NCI-H526 (cell line): ENCODE measurements around the gene ERICH6B.
A peak's percentile ranks its signal among the peaks of the same experiment; 100 is the strongest.

Experiments used
- DNase-seq, 2 experiments: peaks; one replicate each; lab custom pipeline; 2025; lab: John Stamatoyannopoulos, UW

ERICH6B gene

DNA sequence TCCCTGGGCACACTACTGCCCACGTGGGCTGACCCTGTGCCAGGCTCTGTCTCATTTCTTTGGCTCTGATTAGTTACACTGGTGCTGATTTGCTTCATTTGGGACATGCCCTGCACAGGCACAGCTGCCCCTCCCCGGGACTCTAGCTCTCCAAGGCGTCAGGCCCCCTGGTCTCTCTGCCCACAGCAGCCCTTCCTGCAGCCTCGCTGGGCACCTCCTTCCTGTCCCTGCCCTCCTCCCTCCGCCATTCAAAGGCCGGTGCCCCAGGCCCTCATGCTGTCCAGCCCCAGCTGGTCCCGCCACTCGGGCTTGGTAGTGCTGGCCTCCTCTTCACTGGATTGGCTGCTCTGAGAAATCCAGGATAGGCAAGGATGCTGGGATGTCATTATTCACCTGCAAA, 73.1 kb downstream of the ERICH6B start:
- no peak for DNase-seq

DNA sequence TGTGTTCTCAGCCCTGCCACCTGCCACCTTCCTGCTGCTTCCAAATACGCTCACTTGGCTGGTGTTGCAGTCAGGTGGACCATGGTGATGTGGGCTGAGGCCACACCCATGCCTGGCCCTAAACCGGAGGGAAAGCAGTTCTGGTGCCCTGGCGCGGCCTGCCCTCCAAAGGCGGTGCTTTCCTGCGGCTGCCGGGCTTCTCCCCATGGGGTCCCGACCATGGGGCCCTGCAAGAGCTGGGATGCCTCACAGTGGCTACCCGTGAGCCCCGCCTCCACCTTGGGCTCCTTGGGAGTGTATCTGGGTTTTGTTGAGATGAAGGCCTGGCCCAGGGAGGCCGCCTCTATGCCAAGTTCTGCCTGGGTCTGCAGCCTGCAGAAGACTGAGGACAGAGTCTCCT, 73.7 kb downstream of the ERICH6B start:
- no peak for DNase-seq

DNA sequence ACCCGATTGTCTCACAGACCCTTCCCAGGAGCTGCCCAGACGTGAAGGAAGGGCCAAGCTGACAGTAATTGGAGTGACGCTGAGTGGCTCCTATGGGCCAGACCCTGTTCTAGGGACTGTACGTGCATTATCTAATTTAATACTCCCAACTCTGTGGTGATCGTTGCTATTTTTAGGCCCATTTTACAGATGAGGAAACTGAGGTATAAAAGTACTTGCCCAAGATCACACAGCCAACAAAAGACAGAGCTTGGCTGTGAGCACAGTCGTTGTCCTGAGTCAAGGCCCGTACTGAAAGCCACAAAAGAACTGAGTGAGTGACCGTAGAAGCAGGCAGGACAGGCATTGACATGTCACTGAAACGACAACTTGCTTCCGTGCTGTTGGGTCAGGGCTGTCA, 74.7 kb downstream of the ERICH6B start:
- no peak for DNase-seq

DNA sequence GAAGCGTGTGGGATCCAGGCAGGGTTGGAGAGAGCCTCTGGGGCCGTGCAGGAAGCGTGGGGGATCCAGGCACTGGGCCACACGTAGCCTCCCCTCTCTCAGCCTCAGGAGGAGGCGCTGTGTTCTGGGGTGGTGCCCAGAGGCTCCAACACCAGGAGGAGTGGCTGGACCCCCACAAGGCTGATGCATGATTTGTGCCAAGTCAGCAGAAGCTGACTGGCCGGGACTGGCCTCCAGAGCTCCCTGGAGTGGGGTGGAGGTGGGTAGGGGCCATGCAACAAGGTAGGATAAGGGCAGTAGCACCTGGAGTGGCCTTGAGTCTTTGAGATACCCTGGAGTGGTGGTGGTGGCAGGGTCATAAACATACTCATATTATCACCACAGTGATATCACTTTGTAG, 75.3 kb downstream of the ERICH6B start:
- DNase-seq, result no peak

DNA sequence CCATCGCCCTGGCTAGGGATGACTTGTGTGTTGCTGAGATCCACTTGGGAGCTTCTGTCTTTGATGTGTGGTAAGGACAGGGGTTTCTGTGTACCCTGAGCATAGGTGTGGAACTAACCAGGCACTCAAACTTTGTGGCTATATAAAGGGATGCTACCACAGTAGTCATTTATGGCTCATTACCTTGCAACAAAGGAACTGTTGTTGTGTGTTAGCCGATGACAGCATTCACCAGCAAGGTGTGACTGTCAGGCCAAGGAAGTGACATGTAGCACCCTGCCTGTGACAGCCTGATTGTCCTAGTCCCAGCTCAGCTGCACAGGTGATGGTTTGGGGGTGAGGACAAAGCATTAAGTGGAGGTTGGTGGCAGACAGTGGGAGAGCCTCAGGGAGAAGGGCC, 77.2 kb downstream of the ERICH6B start:
- DNase-seq, result peak; percentile 81

DNA sequence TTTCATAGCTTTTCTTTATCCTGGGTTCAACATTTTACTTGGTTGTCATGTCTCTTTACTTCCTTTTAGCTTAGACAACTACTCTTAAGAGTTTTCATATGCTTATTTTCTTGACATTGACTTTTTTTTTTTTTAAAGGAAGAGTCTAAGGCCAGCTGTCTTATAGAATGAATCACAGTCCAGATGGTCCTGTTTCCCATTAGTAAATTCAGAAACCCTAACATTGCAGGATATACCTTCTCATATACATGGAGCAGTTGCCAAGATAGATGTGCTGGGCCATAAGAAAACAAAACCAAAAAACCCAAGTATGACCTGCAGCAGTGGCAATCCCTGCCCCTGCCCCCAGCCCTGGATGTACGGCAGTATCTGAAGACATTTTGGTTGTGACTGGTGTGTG, 78.0 kb downstream of the ERICH6B start:
- no peak for DNase-seq

DNA sequence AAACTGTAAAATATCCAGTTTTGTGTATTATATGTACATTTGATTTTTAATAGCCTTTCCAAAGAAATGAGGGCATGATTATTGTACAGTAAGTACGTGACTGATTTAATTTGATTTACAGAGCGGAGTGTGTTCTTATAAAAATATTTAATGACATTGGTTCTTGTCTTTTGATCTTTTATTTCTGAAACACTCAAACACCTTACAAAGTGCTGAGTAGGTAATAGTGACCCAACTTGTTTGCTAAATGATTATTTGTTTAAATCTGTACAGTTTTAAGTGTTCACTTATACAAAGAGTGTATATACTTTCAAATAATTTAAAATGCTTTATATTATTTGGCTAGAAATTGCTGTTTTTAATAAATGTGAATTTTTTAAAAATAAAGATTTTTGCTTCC, 79.3 kb downstream of the ERICH6B start:
- DNase-seq, result no peak

DNA sequence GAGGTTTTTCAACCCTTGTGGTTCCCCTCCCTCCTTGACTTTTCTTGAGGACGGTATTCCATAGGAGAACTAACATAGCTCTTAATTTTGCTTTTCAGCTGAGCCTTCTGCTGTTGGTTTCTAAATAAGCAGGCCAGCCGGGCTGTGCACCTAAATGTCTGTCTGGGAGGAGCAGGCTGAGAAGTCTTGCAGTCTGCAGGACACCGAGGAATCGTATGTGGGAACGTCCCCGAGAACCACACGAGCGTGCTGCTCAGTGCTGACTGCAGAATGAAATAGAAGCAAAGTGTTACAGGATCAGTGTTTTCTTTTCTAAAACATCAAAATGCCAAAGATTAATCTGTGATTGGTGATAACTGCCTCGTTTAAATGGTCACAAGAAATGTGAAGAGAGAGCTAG, 80.9 kb downstream of the ERICH6B start:
- DNase-seq, result no peak

DNA sequence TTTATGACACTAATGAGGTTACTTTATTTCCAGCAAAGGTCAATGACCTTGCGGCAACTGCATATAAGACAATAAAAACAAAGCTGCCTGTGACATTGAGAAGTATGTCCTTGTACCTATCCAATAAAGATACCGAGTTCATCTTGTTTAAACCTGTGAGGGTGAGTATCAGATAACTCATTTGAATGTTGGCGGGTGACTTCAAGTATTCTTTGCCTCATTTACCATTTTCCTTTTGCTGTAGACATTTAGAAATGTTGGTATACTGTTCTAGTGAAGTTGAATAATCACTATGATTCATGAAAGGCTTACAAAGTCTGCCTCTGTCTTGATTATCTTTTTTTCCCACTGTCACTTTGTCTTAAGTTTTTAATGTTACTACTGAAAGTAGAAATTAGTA, 85.8 kb downstream of the ERICH6B start:
- DNase-seq, result no peak

DNA sequence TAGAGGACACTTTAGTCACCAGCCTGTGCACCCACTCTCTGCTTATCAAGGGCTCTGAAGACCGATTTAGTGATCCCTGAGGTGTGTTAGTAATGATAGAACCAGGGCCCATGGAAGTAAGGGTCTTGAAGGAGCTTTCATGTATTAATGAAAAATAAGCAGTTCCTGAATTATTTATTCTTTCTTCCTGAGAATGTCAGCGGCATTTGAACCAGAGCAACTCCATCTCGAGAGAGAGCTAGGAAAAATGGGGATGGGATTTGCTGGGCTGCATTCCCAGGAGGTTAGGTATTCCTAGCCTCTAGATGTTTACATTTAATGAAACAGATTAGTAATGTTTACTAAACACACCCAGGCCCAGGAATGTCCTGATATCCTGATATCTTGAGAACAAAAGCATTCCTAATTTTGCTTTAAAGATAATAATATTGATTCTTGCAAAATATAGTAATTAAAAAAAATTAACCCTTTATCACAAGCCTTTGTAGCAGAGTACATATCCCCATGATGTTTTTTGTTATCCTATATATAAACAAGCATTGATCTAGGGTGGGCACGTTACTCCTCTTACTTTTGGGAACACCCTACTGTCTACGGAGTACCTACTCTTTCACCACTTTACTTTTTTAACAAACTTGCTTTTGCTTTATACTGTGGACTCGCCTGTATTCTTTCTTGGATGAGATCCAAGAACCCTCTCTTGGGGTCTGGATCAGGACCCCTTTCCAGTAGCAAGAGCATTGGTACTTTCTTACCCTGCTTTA, 87.7 kb downstream of the ERICH6B start:
- no peak for DNase-seq

DNA sequence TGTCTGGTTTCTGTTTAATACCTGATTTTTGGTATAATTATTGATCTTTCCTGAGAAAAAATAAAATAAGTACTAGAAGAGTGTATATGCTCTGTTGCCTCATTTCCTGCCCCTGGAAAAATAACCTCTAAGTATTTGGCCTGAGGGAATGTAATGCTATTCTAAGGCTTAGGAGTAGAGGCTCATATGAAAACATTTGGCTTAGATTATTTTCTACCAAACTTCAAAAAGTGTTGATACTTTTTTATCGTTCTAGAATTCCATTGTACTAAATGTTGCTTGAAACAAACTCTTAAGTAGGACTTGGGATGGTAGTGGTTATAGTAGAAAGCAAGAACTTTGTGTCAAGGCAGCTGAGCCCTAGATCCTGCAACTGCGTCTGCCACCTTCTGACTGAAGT, 93.0 kb downstream of the ERICH6B start:
- no peak for DNase-seq

DNA sequence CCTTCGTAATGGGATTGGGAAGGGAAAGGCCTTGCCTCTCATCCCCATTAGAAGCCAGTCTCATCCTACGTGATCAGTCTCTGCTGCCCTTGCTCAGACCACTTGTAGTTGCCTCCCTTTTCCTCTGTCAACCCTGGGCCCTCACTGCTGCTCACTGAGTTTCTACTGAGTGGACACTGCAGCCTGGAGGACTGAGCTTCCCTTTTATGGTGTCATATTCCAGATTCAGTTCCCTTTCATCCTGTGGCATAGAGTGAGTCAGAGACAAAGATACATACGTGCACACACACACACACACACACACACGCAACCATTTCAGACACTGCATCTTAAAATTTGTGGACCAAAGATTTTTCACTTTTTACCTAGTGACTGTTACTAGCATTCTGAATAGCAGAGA, 94.2 kb downstream of the ERICH6B start:
- DNase-seq, result no peak

DNA sequence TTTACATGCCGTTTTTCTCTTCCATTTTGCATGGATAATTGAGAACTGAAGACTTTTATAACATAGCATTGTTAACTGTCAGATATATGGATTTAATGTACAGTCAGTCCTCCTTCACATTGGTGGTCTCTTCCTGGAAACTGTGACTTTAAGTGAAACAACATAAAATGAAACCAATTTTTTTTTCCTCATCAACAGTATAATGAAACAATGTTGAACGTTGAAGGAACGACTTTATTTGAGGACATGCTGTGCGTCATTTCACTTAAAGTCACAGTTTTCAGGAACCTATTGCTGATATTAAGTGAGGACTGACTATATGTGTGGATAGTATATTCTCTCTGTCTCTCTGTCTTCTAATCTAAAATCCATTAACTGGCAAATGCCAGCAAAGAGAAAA, 96.0 kb downstream of the ERICH6B start:
- no peak for DNase-seq

DNA sequence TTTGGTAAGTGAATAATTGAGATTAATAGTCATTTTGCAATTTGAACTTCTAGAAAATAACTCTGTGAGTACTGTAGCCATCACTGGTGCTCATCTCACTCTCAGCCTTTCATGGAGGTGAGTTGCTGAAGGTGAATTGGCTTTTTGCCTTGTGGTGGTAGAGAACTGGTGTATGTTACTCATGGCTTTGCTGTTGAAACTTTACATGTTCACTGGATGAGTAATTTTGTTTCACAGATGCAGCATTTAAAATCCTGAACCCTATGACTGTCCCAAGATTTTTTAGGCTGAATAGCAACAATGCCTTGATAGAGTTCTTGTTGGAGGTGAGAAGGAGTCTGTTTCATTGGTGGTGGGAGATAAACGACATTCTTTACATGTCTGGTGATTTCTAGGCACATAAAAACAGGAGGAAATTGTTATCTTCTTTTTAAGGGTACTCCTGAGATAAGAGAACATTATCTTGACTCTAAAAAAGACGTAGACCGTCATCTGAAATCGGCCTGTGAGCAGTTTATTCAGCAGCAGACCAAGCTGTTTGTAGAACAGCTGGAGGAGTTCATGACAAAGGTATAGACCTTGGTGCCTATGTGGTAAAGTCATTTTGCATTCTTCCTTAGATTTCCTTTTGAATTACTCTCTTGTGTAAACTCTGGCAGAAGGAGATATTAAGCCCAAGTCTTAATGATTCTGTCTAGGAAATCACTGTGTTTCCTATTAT, 96.9 kb downstream of the ERICH6B start:
- DNase-seq, result no peak

DNA sequence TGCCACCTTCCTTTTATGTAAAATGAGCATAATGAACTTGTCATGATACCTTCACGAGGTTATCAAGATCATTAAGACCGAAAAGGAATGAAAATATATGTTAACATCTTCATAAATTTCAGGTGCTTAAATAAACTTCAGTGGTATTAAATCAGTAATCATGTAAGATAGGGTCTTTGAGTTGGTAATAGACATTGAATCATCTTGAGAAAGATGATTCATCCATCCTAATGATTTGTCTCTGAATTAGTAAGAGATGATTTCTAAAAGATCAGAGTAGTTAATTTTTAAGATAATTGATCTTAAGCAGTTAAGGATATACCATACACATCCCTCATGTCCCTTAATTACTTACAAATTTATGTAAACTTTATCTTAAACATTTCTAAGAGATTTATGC, 98.8 kb downstream of the ERICH6B start:
- DNase-seq, result no peak

DNA sequence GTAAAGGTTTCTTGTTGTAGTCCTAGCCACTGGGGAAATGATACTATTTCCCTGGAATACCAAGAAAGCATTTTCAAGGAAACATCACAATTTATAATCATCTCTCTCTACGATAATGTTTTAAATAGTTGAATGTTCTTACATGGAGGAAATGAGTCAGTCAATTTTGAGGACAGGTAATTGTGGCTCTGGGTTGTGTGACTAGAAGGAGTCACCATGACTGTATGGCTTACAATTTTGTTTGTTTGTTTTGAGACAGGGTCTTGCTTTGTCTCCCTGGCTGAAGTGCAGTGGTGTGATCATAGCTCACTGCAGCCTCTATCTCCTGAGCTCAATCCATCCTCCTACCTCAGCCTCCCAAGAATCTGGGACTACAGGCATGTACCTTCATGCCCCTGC, 103.4 kb downstream of the ERICH6B start:
- DNase-seq, result no peak

DNA sequence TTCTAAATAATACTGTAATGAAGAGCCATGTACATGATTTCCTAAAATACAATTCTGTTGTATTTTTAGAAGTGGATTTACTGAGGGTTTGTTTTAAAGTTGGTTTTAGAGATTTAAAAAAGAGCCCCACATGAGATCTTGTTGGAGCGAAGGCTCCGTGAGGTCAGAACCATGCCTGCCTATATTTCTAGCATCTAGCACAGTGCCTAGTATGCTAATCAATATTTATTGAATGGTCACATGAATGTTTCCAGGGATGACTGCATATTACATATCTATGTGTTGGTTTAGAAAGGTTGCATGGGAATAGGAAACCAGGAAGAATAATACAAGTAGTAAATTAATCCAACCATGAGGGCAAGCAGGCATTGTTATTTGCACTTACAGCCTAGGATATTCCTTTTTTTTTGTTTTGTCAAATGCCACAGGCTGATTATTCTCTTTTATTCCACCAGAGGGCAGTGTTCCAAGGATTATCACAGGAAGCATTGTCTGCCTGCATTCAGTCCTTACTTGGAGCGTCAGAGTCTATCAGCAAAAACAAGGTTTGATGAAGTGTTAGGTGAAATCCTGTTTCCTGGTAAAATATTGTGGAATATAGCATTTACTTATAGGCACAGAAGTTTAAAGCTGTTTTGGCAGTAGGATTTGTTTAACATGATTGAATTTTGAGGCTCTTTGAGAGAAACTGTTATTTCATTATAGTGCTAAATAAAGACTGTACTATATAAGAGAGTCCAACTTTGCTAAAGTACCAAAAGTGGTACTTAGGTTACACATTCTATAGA, 104.0 kb downstream of the ERICH6B start:
- DNase-seq, result peak; percentile 56 to 84

DNA sequence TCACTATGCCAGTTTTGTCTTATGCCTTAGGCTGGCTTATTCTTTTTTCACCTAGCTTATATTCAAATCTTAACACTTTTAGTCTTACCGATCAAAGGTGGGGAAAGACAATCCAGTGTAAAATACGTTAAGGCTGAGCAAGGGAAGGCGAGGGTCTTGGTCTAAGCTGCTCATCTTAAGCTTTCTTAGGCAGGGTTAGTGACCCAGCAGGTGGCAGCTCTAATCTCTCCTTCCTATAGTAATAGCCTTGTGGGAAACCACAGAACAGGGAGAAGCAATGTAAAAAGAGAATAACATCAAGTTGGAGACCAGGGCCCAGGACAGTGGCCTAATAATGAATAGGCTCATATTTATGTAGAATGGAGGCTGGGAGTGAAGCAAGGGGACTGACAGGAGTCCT, 104.9 kb downstream of the ERICH6B start:
- DNase-seq, result no peak

DNA sequence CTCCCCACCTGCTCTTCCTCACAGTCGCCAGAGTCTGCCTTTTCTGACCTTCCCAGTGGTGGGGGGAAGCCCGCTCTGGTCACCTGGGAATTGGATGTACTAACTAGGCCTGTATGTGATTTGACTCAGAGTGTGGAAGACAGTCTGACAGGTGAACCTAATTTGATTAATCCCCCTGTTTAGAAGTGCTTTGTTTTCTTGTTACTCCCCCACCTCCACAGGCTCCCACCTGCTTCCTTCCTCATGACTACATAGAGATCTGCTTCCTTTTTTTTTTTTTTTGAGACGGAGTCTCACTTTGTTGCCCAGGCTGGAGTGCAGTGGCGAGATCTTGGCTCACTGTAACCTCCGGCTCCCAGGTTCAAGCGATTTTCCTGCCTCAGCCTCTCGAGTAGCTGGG, 106.8 kb downstream of the ERICH6B start:
- peak; percentile 23 to 57 for DNase-seq

DNA sequence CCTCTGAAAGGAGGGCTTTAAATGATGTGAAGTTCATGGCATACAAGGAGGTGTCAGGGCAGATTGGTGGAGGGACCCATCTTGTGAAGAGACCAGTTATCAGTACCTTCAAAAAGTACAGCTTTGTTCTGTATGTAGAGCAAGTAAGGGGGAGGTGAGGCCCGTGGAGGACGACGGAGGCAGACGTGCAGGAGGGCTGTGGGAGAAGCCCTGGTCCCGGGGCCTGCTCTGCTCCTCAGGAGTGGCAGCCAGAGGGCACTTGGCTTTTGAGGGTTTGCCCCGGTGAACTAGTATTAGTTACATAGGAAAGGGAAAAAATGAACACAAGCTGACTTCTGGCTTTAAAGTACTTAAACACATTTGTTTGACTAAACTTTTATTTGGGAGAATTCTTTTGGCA, 108.7 kb downstream of the ERICH6B start:
- no peak for DNase-seq

DNA sequence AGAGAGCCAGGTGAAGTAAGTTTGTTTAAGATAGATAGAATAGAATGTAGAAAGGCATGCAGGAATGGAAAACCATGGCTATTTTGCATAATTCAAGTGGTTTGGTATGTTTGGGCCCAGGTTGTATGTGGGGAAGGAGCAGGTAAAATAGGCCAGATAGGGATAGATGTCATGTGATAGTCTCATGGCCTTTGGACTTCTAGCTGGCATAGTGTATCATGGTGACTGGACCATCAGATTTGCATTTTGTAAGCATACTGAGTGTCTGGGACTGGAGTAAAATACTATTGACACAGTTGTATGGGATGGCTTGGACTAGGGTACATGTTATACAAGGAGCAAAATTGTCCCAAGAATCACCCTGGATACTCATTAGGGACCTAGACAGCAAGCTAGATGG, 111.9 kb downstream of the ERICH6B start:
- peak; percentile 47 to 58 for DNase-seq

DNA sequence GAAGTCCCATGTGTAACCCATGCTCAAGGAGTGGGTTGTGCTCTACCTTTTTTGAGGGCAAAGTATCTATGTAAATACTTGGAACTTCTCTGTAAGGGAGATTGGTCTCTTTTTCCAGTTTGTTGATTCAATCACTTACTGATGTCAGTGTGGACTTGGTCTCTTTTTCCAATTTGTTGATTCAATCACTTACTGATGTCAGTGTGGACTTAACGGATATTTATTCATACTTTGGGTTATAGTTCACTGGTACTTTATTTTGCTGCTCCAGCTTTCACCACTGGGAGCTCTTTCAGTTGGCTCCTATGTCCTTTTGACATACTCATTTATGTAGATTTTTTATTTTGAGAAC, 114.4 kb downstream of the ERICH6B start:
- DNase-seq, result no peak
